Liver (tissue), 9 donors: ENCODE data around the gene FHOD1. TPM values are rescaled to one million over a fixed set of nuclear protein-coding genes. Genes with fewer than 3 reads are reported as not detected.

Source experiments
- DNase-seq: peaks from one replicate; pipeline ENCODE4 v3.0.0-alpha.2; 2017; ENCODE audit warnings: low spot score
- H3K27ac ChIP-seq, 2 donors: one replicate each; pipeline ENCODE4 v1.7.0; 2013; ENCODE audit warnings: inconsistent platforms in 2 of 2, low read length in 2 of 2, control low read depth in 1 of 2, low read depth in 1 of 2, mild to moderate bottlenecking in 1 of 2
- H3K27me3 ChIP-seq, 4 donors: one replicate each; pipeline versions ENCODE4 v1.6.1 to v1.7.0; 2013; ENCODE audit warnings: low read length in 3 of 4, inconsistent platforms in 1 of 4, mild to moderate bottlenecking in 1 of 4, moderate library complexity in 1 of 4; ENCODE audit not compliant: control insufficient read depth in 4 of 4, insufficient read depth in 4 of 4
- H3K36me3 ChIP-seq, 4 donors: one replicate each; pipeline versions ENCODE4 v1.6.1 to v1.7.0; 2013; ENCODE audit warnings: low read length in 3 of 4, mild to moderate bottlenecking in 3 of 4, low read depth in 1 of 4, moderate library complexity in 1 of 4; ENCODE audit not compliant: control insufficient read depth in 4 of 4, insufficient read depth in 3 of 4
- H3K4me1 ChIP-seq, 4 donors: one replicate each; pipeline versions ENCODE4 v1.6.1 to v1.7.0; 2013; ENCODE audit warnings: low read length in 3 of 4, mild to moderate bottlenecking in 3 of 4, moderate library complexity in 1 of 4; ENCODE audit not compliant: control insufficient read depth in 4 of 4, insufficient read depth in 4 of 4
- H3K4me3 ChIP-seq, 3 donors: one replicate each; pipeline versions ENCODE4 v1.6.1 to v1.7.0; 2013; ENCODE audit warnings: low read length in 3 of 3, control low read depth in 1 of 3, low read depth in 1 of 3, mild to moderate bottlenecking in 1 of 3
- H3K9ac ChIP-seq, 2 donors: one replicate each; pipeline ENCODE4 v1.7.0; 2013; ENCODE audit warnings: low read length in 2 of 2, mild to moderate bottlenecking in 2 of 2, moderate library complexity in 2 of 2, control low read depth in 1 of 2, low read depth in 1 of 2
- H3K9me3 ChIP-seq, 4 donors: one replicate each; pipeline versions ENCODE4 v1.6.1 to v1.7.0; 2013; ENCODE audit warnings: low read length in 3 of 4; ENCODE audit not compliant: control insufficient read depth in 4 of 4
- EGR1 ChIP-seq, 2 donors: IDR thresholded peaks; 2 replicates each; pipeline ENCODE4 v1.6.1; 2016 to 2018; ENCODE audit warnings: antibody characterized with exemption in 2 of 2, low read depth in 2 of 2
- FOXA1 ChIP-seq: IDR thresholded peaks from 2 replicates; pipeline ENCODE4 v1.6.1; 2016; ENCODE audit warnings: antibody characterized with exemption
- FOXA2 ChIP-seq: IDR thresholded peaks from 2 replicates; pipeline ENCODE4 v1.6.1; 2016; ENCODE audit warnings: antibody characterized with exemption
- GABPA ChIP-seq, 2 donors: IDR thresholded peaks in 1 of 2; conservative IDR thresholded peaks in 1 of 2; 2 replicates each; pipeline ENCODE4 v1.6.1; 2016; ENCODE audit warnings: antibody characterized with exemption in 2 of 2, mild to moderate bottlenecking in 1 of 2, moderate library complexity in 1 of 2
- HNF4A ChIP-seq, 2 donors: conservative IDR thresholded peaks; 2 replicates each; pipeline ENCODE4 v1.6.1; 2016; ENCODE audit warnings: antibody characterized with exemption in 2 of 2, mild to moderate bottlenecking in 2 of 2
- HNF4G ChIP-seq: IDR thresholded peaks from 2 replicates; pipeline ENCODE4 v1.6.1; 2016; ENCODE audit warnings: antibody characterized with exemption
- JUND ChIP-seq, 2 donors: IDR thresholded peaks; 2 replicates each; pipeline ENCODE4 v1.6.1; 2016; ENCODE audit warnings: antibody characterized with exemption in 2 of 2
- RAD21 ChIP-seq, 2 donors: IDR thresholded peaks; 2 replicates each; pipeline ENCODE4 v1.6.1; 2016; ENCODE audit warnings: antibody characterized with exemption in 2 of 2, mild to moderate bottlenecking in 2 of 2
- RXRA ChIP-seq, 2 donors: IDR thresholded peaks; 2 replicates each; pipeline ENCODE4 v1.6.1; 2017 to 2018; ENCODE audit warnings: antibody characterized with exemption in 2 of 2, mild to moderate bottlenecking in 1 of 2
- SP1 ChIP-seq: IDR thresholded peaks from 2 replicates; pipeline ENCODE4 v1.6.1; 2018; ENCODE audit warnings: antibody characterized with exemption, mild to moderate bottlenecking
- TAF1 ChIP-seq: conservative IDR thresholded peaks from 2 replicates; pipeline ENCODE4 v1.6.1; 2016; ENCODE audit warnings: antibody characterized with exemption, mild to moderate bottlenecking
- WGBS: extraction: QIAGEN DNeasy Blood & Tissue Kit; methylation state at CpG from one replicate; pipeline ENCODE4 v1.1.7; 2013; 5-methylcytosine and 5-hydroxymethylcytosine counted together
- polyA plus RNA-seq, 2 donors: library from polyadenylated mRNA; stranded (reverse) in 1 of 2; unstranded in 1 of 2; fragments of 200-250 nt in 1 of 2; fragments of >200 nt in 1 of 2; fragmentation: Nextera tagmentation in 1 of 2; extraction: Ambion mirVana in 1 of 2; gene quantifications; one replicate each; pipeline versions ENCODE4 v1.2.1 to v1.2.3, GENCODE V29; 2013 to 2015
- total RNA-seq, 2 donors: library from RNA; depleted of rRNA; stranded (reverse); fragments of >200 nt; gene quantifications; one replicate each; pipeline ENCODE4 v1.2.3, GENCODE V29; 2014
- TF ChIP-seq, protein P1 (sequence below): IDR thresholded peaks from 2 replicates; pipeline ENCODE4 v1.6.1; 2016; ENCODE audit warnings: antibody characterized with exemption
- TF ChIP-seq, protein P2 (sequence below): IDR thresholded peaks from 2 replicates; pipeline ENCODE4 v1.6.1; 2016; ENCODE audit warnings: antibody characterized with exemption
- TF ChIP-seq, protein P3 (sequence below): IDR thresholded peaks from 2 replicates; pipeline ENCODE4 v1.6.1; 2016; ENCODE audit warnings: antibody characterized with exemption
- donor health status: healthy.
- donor health status: healthy.
- donor health status: healthy.
- donor health status: healthy.
- donor health status: healthy.

FHOD1 gene
- total and polyA plus RNA-seq, 4 donors: 2.2 to 6.4 (median 4.1) TPM

DNA sequence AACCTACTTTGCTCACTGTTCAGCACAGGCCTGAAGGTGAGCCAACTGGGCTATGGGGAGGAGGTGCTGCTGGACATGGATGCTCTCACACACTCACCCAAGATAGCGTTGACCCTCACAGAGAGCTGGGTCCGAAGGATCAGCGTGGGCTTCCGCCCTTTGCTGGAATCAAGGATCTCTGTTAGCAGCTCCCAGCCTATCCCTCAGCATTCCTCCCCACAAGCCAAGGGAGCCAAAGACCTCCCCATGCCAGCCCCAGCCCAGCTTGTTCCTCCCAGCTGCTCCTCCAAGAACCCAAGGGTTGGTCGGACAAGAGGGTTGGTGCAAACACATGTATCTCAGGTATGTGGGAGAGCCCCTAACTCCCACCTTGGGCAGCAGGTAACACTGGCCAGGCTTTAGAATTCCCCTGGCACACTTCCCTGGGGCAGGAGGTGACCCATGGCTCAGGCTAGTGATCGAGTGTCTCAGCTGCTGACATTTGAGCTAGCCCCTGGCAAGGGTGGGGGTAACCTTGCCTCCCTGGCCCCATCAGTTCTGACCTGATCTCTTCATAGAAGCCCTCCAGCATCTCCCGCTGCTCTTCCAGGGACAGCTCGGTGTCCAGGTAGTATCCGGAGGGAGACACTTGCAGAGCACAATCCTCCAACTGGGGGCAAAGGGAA, 8.3 kb downstream of the FHOD1 start:
- Histone ChIP-seq H3K9me3 (no peaks in the 10 kb centered on the region), H3K4me3 (no peak overlapping the region), H3K4me1 (peaks cover 0 to 11% (median 4%) of the 10 kb centered on the region in 4 donors), H3K27ac (no peak overlapping the region), H3K36me3 (peaks cover 0 to 16% (median 2%) of the 10 kb centered on the region in 4 donors), H3K9ac (no peak overlapping the region), H3K27me3 (no peaks in the 10 kb centered on the region)
- TF ChIP-seq HNF4A (conservative IDR thresholded peaks at IDR 0.05) (no peak), FOXA1 (no peak), JUND (IDR thresholded peaks at IDR 0.05) (no peak), TAF1 (no peak), HNF4G (no peak), RAD21 (IDR thresholded peaks at IDR 0.05) (no peak), RXRA (IDR thresholded peaks at IDR 0.05) (no peak)
- TF ChIP-seq, protein P1, sequence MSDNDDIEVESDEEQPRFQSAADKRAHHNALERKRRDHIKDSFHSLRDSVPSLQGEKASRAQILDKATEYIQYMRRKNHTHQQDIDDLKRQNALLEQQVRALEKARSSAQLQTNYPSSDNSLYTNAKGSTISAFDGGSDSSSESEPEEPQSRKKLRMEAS: no peak
- TF ChIP-seq, protein P2, sequence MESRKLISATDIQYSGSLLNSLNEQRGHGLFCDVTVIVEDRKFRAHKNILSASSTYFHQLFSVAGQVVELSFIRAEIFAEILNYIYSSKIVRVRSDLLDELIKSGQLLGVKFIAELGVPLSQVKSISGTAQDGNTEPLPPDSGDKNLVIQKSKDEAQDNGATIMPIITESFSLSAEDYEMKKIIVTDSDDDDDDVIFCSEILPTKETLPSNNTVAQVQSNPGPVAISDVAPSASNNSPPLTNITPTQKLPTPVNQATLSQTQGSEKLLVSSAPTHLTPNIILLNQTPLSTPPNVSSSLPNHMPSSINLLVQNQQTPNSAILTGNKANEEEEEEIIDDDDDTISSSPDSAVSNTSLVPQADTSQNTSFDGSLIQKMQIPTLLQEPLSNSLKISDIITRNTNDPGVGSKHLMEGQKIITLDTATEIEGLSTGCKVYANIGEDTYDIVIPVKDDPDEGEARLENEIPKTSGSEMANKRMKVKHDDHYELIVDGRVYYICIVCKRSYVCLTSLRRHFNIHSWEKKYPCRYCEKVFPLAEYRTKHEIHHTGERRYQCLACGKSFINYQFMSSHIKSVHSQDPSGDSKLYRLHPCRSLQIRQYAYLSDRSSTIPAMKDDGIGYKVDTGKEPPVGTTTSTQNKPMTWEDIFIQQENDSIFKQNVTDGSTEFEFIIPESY: no peak
- TF ChIP-seq, protein P3, sequence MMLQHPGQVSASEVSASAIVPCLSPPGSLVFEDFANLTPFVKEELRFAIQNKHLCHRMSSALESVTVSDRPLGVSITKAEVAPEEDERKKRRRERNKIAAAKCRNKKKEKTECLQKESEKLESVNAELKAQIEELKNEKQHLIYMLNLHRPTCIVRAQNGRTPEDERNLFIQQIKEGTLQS: no peak
- no peak for DNase-seq
- 92% methylated on average over 9 of the region's 9 CpGs for WGBS

DNA sequence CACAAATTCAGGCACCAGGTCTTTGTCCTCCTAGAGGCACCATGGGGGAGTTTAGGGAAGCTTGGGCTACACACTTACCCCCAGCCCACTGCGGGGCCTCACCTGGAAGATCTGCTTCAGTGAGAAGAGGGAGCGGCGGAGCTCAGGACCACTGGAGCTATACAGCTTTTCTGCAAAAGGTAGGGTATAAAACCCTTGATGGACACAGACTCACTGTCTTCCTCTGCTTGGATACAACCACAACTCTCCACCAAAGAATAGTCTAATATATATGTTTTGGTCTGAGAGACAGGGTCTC, 9.1 kb downstream of the FHOD1 start:
- TF ChIP-seq RXRA (IDR thresholded peaks at IDR 0.05): no peak
- no peak for TF ChIP-seq SP1
- TF ChIP-seq, protein P2: no peak
- Histone ChIP-seq H3K9ac (no peak overlapping the region), H3K9me3 (no peaks in the 10 kb centered on the region), H3K36me3 (peaks cover 0 to 16% (median 2%) of the 10 kb centered on the region in 4 donors), H3K4me1 (peaks cover 0 to 8% (median 4%) of the 10 kb centered on the region in 4 donors), H3K27ac (no peak overlapping the region), H3K27me3 (no peaks in the 10 kb centered on the region), H3K4me3 (no peak overlapping the region)
- DNase-seq: no peak
- 94% methylated on average over 3 of the region's 3 CpGs for WGBS

DNA sequence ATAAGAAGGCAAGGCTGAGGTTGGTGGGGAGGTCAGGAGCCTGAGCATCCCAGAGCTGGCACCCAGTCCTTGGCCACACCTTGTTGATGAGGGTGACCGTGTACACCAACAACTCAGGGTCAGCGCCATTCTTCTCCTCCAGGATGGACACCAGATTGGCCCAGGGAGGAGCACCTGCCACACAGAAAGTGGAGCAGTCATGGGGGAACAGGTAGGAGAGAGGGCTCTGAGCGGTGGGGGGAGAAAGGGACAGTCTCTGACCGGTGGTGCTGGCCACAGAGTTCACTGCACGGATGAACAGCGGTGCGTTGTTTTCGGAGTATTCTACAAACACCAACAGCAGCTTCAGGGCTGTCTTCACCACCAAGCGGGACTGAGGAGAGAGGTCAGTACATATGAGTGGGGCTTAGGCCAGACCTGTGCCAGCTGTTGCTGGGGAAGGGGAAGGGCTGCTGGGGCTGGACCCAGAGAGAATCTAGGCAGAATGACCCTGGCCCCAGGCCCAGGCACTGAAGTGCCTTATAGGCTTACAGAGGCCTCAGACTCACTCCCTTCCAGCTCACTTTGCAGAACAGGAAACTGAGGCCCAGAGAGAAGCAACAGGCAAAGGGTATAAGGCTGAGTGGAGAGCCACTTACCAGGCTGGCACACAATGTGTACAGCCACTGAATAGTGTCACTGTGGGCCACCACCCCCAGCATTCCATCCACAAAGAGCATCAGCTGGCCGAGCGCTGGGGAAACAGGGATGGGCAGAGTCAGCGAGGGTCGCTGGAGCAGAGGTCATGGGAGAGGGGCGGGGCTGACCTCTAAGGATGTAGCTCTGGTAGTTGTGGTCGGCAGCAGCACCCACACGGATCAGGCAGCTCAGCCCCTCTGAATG, 9.6 kb downstream of the FHOD1 start:
- 83% methylated on average over 16 of the region's 16 CpGs for WGBS
- H3K4me3 ChIP-seq: no peak overlapping the region
- H3K27me3 ChIP-seq: no peaks in the 10 kb centered on the region
- H3K4me1 ChIP-seq: peaks cover 0 to 8% (median 4%) of the 10 kb centered on the region in 4 donors
- DNase-seq: no peak
- H3K9me3 ChIP-seq: no peaks in the 10 kb centered on the region
- H3K36me3 ChIP-seq: peaks cover 0 to 16% (median 2%) of the 10 kb centered on the region in 4 donors
- H3K9ac ChIP-seq: no peak overlapping the region
- no peak overlapping the region for H3K27ac ChIP-seq
- TF ChIP-seq, protein P1: no peak
- no peak for TF ChIP-seq FOXA1
- no peak for TF ChIP-seq JUND (IDR thresholded peaks at IDR 0.05)
- no peak for TF ChIP-seq HNF4G
- TF ChIP-seq GABPA (IDR thresholded peaks at IDR 0.05 in 1 of 2, conservative IDR thresholded peaks at IDR 0.05 in 1 of 2): no peak
- TF ChIP-seq HNF4A (conservative IDR thresholded peaks at IDR 0.05): no peak
- TF ChIP-seq, protein P3: no peak
- no peak for TF ChIP-seq RAD21 (IDR thresholded peaks at IDR 0.05)
- TF ChIP-seq, protein P2: no peak
- TF ChIP-seq FOXA2: no peak
- TF ChIP-seq SP1: no peak
- no peak for TF ChIP-seq EGR1 (IDR thresholded peaks at IDR 0.05; ENCODE audit: low read depth in 2 of 2)
